Urothelium cell line (cell line): Measurements from ENCODE around the gene ARHGEF17.

Source experiments
- DNase-seq: peaks from one replicate; pipeline ENCODE4 v3.0.0; 2011; ENCODE audit warnings: low spot score, mixed read lengths
- FAIRE-seq: peaks from 2 replicates; lab custom pipeline; 2011; peaks lifted over from hg19 to GRCh38; lab: Jason Lieb, UNC

ARHGEF17 gene

DNA sequence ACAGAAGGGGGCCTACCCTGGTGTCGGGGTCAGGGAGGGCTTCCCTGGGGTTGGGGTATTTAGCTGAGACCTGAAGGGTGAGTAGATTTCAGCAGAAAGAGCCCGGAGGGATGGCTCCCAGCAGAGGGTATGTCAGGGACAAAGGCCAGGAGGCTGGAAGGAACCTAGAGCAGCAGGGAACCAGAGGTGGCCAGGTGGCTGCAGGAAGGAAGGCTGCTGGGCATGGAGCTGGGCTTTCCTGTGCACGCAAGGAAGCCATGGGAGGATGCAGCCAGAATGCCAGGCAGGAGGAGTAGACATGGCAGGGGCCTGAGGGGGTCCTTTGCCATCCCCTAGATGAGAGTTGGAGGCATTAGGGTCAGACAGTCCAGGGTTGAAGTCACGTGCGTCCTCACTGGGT lies 40.8 kb downstream of the ARHGEF17 start:
- FAIRE-seq (no peak), DNase-seq (no peak)

DNA sequence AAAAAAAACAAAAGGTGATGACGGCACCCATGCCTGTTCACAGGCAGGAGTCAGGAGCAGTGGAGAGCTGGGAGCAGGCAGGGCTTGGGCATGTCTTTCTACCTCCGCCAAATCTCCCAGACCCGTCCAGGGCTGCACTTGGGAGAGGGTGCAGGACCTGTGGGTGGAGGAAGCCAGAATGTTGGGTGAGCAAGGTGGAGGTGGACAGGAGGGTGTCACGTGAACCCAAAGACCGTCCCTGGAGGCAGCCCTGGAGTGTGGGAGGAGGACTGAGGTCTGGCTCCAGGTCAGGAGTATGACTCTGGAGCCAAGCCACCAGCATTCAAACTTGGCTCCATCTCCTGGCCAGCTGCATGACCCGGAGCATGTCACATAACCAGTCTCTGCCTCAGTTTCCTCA lies 41.6 kb downstream of the ARHGEF17 start:
- DNase-seq: no peak
- FAIRE-seq: no peak

DNA sequence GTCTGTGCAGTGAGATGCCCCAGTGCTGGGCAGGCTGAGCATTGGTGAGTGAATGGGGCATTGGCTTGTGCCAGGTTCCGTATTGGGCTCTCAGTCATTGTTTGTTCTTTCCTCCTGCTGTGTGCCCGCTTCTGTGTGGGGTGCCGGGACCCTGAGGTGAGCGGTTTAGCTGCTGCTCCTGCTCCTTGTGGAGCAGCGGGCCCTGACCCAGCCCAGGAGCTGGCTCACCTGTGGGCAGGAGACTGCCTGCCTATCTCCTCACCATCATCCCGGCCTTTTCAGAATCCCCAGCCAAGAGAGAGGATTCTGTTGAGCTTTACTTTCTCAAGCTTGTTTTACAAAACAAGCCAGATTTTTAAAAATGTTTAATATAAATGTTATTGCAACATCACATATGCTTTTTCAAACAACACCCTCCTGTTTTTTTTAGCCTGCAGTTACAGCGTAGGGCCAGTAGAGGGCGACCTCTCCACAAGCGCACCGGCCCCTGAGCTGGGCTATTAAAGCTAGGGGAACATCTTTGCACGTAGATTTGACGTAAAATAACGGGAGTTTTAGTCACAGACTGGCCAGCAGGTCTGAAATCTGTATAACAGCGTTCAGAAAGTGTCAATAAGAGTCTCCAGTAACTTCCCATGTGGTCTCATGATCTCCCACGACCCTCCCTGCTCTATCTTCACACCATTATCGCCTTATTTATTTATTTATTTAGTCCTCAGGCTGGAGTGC lies 43.0 kb downstream of the ARHGEF17 start:
- FAIRE-seq: no peak

DNA sequence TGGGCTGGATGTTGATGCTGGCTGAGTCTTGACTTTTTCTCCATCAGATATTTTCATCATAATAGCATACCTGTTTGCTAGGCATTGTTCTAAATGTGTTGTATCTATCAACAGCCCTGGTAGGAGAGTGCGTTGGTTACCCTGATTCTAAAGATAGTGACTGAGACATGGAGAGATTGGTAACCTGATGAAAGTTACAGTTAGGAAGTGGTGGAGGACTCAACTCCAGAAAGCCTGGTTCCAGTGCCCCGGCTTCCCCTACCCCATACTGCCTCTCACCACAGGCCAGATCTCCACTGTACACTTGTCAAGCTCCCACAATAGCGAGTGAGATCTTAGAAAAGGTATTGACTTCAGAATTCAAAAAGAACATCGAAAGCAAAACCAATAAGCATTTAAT lies 45.3 kb downstream of the ARHGEF17 start:
- FAIRE-seq (no peak), DNase-seq (no peak)

More for the DNA sequence above, 43.0 kb downstream of the ARHGEF17 start:
- DNase-seq: peak; percentile 77

DNA sequence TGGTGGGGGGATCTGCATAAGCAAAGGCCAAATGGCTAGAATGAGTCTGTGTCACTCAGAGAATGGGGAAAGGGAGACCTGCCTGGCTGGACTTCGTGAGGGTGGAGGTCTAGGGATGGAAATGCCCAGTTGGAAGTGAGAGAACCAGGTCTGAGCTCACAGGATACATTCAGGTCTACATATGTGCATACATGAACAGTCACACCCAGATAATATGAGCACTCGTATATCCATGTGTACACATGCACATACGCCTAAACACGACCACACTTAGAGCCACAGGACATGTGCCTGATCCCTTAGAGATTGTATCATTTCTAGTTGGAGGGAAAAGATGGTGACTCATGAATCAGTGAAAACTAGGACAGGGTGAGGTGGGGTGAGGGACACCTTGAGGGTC lies 47.0 kb downstream of the ARHGEF17 start:
- FAIRE-seq (no peak), DNase-seq (no peak)

DNA sequence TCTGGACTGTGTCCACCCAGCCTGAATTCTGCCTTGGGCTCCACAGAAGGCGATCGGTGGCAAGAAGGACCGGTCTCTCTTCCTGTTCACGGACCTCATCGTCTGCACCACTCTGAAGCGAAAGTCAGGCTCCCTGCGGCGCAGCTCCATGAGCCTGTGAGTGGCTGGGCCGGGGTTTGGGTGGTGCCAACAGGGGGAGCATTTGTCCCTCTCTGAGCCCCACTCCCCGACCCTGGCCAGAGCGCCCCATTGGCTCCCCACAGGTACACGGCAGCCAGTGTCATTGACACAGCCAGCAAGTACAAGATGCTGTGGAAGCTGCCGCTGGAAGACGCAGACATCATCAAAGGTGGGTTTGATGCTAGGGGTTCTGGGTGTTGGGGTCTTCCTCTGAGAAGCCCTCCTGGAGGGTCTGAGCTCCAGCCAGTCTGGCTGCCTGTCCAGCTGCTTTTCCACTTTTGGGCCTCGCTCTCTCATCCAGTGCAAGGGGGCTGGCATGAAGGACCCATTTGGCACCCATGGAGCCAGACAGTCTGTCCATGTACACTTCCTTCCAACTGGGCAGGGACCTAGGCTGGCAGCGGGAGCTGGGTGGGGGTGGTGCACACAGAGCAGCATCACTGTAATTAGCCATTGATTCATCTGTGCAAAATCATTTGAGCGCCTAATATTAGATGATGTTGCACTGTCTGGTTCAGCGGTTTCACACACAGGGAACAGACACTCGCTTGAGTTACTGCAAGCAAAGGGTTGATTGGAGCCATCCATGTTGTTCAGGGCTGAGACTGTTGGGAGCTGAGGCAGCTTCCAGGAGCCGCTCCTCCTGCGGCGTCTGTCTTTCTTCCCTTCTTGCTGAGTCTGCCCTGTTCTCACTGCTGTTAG lies 49.1 kb downstream of the ARHGEF17 start:
- DNase-seq (no peak), FAIRE-seq (no peak)

DNA sequence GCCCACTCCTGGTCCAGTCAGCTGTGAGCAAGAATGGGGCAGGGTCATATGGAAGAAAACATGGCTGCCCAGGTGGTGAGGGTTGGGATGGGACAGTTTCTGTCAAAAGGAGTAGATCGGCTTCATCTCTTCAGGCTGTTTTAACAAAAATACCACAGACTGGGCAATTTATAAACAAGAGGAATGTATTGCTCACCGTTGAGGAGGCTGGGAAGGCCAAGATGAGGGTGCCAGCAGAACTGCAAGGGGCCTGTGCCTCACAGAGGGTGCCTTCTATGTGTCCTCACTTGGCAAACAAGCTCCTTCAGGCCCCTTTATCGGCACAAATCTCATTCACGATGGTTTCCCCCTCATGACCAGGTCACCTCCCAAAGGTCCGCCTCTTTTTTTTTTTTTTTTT lies 50.0 kb downstream of the ARHGEF17 start:
- FAIRE-seq: no peak
- DNase-seq: no peak

DNA sequence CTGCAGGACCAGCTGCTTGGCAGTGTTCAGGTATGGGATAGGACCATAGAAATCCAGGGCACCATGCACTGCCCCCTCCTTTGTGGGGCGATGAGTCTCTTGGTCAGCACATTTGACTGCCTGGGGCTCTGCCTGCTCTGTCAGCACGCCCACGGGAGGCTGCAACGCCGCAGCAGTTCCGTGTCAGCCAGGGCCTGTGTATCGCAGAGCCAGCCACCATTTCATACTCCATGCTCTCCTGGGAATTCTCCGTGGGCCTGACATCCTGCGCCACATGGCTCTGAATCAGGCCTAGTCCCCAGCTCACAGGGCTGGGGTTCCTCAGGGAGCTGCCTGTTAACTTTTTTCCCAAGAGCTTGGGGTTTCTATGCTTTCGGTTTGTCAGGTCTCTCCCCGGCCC lies 51.3 kb downstream of the ARHGEF17 start:
- FAIRE-seq: no peak
- no peak for DNase-seq

DNA sequence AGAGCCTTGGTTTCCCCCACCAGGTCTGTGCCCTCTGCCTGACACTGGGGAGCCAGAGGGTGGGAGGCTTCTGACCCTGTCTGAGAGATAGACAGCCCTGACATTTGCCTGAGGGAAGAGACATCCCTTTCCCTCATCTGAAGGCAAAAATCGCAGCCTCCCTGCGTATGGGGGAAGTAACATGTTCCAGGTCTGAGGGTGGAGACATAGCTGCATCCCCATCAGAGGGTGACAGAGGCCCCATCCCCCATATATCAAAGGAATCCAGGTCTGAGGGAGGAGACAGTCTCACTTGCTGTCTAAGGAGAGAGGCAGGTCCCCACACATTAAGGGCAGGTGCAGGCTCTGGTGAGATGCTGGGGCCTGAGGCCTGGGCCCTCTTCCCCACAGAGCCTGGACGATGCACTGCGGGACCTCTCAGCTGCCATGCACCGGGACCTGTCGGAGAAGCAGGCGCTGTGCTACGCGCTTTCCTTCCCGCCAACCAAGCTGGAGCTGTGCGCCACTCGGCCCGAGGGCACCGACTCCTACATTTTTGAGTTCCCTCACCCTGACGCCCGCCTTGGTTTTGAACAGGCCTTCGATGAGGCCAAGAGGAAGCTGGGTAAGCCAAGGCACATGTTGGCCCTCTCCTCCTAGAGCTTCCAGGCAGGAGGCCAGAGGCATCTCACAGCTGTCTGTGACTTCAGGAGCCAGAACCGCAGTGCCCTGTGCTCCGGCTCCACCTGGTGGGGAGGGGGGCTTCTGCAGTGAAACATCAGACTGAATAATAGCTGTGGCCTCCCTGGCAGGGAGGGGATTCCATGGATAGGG lies 52.1 kb downstream of the ARHGEF17 start:
- peak; percentile 57 for DNase-seq
- no peak for FAIRE-seq

DNA sequence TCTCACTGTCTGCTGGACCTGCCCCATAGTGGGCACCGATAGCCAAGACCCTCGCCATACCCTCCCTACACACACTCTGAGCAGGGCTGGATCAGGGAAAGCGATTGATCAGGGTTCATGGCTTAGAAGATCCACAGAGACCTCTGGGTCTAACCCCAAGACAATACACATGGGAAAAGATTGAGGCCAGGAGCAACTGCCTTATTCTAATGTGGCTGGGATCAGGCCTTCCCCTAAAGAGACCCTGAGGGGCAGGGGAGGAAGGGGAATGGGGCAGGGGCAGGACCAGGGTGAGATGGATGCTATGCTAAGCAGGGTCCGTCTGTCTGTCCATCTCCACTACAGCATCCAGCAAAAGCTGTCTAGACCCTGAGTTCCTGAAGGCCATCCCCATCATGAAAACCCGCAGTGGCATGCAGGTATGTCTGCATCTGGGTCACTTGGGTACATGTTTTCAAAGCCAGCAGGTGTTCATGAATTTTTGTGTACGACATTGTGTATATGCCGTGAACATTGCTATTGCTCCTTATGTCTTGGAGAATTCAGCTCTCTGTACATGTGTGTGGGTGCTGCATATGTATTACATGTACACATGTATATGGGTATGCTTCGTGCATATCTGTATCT lies 52.8 kb downstream of the ARHGEF17 start:
- no peak for FAIRE-seq
- DNase-seq: no peak

DNA sequence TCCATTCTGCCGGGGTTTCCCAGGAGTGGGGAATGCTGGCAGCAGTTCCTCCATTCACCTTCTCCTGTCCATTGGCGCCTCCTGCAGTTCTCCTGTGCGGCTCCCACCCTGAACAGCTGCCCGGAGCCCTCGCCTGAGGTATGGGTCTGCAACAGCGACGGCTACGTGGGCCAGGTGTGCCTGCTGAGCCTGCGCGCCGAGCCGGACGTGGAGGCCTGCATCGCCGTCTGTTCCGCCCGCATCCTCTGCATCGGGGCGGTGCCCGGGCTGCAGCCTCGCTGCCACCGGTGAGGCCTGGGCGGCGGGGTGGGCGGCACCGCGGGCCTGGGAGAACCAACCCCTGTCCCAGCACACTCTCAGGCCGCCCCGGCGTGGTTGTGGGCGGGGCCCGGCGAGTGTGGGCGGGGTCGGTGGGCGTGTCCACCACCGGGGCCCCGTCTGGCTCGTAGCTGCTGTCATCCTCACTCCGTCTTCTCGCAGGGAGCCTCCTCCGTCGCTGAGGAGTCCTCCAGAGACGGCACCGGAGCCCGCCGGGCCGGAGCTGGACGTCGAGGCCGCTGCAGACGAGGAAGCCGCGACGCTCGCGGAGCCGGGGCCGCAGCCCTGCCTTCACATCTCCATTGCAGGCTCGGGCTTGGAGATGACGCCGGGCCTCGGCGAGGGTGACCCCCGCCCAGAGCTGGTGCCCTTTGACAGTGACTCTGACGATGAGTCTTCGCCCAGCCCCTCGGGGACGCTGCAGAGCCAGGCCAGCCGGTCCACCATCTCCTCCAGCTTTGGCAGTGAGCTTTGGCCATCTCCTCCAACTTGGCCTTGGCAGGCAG lies 54.1 kb downstream of the ARHGEF17 start:
- FAIRE-seq (no peak), DNase-seq (no peak)

DNA sequence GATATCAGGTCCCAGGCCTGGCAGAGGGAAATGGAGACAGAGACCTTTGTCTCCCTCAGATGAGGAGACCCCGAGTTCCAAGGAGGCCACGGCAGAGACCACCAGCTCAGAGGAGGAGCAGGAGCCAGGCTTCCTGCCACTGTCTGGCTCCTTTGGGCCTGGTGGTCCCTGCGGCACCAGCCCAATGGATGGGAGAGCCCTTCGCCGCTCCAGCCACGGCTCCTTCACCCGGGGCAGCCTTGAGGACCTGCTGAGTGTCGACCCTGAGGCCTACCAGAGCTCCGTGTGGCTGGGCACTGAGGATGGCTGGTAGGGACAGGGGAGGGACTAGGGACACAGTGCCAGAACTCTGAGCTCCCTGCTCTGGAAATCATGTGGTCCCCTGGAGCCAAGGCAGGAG lies 55.1 kb downstream of the ARHGEF17 start:
- FAIRE-seq: no peak

DNA sequence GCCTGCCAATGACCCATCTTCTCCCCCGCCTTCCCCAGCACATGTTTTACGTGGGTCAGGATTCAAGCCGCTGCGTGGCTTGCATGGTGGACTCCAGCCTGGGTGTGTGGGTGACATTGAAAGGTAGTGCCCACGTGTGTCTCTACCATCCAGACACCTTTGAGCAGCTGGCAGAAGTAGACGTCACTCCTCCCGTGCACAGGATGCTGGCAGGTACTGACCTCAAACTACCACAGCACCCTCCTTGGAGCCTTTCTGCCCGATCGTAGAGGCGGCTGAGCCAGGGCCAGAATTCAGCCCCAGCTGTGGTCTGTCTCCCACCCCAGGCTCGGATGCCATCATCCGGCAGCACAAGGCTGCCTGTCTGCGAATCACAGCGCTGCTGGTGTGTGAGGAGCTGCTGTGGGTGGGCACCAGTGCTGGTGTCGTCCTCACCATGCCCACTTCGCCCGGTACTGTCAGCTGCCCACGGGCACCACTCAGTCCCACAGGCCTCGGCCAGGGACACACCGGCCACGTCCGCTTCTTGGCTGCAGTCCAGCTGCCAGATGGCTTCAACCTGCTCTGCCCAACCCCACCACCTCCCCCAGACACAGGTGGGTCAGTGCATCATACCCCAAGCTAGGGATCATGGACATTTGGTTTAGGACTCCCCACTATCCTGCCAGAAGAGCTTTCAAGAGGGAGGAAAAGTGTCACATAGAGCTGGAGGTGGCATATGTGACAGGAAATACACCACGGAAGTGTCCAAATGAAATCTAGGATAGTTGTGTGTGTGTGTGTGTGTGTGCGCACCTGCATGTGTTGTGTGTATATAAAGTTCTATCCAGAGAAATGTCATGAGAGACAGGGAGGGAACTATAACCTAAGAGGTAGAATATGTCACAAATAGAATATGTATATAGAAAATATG lies 57.5 kb downstream of the ARHGEF17 start:
- FAIRE-seq (no peak), DNase-seq (no peak)

More for the DNA sequence above, 55.1 kb downstream of the ARHGEF17 start:
- no peak for DNase-seq

DNA sequence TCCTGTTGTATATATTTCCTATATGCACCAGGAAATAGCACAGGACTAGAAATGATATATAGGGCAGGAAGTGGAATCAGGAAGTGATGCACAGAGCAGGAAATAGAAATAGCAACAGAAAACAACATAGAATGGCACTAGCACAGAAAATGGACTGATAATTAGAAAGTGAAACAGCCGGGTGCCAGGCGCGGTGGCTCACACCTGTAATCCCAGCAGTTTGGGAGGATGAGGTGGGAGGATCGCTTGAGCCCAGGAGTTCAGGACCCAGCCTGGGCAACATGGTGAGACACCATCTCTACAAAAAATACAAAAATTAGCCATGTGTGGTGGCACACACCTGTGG lies 58.2 kb downstream of the ARHGEF17 start:
- no peak for FAIRE-seq

DNA sequence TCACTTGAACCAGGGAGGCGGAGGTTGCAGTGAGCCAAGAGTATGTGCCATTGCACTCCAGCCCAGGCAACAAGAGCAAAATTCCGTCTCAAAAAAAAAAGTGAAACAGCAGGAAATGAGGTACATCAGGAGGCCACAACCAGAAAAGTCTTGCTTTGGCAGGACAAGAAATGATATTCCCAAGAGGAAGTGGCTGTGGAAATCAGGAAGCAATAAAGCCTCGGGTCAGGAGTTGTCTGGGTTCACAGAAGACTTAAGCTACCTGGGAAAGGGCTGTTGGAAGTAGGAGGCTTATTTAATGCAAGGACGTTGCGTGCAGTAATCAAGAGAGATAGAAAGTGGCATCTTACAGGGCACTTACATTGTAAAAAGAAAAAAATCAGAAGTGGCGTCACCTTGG lies 58.9 kb downstream of the ARHGEF17 start:
- FAIRE-seq: no peak

More for the DNA sequence above, 58.2 kb downstream of the ARHGEF17 start:
- DNase-seq: no peak

DNA sequence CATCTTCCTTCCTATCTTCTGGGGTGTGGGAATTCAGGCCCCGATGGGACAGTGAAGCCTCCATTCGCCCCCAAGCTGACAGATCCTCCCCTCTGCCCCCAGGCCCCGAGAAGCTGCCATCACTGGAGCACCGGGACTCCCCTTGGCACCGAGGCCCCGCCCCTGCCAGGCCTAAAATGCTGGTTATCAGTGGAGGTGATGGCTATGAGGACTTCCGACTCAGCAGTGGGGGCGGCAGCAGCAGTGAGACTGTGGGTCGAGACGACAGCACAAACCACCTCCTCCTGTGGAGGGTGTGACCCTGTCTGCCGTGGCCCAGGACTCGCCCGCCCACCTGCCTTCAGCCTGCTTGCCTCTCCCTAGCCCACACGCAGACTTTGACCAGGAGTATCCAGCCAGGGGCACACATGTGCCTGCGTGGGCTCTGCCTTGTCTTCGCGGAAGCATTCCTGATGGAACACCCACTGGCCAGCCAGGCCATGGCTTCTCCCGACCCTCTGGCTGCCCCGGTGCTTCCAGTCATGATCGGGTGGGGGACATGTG lies 59.5 kb downstream of the ARHGEF17 start:
- DNase-seq (no peak), FAIRE-seq (no peak)

More for the DNA sequence above, 58.9 kb downstream of the ARHGEF17 start:
- DNase-seq: no peak

DNA sequence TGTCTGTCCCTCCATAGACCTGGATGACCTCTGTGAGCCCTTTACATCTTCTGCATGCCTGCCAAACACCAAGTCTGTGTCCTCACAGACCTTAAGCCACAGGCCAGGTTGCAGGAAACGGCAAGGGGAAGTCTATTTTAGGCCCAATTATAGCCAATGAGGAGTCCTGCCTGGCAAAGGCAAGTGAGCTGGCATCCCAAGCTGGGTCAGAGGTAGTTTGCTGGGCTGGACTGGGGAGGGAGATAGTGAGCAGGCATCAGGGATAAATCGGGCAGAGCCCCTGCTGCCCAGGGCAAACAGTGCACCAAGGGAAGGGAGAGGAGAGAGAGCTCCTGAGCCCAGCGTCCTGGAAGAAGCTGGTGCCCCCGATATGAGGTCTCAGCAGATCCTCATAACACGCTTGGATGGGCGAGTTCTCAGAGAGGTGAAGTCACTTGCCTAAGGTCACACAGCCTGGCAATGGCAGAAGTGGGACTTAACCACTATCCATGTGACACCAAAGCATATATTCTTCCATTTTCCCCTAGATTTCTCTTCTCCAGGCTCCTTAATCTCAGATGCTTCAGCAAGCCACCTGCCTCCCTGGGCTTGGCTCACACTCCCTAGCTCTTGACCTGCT lies 64.4 kb downstream of the ARHGEF17 start:
- FAIRE-seq (no peak), DNase-seq (peak; percentile 30)

DNA sequence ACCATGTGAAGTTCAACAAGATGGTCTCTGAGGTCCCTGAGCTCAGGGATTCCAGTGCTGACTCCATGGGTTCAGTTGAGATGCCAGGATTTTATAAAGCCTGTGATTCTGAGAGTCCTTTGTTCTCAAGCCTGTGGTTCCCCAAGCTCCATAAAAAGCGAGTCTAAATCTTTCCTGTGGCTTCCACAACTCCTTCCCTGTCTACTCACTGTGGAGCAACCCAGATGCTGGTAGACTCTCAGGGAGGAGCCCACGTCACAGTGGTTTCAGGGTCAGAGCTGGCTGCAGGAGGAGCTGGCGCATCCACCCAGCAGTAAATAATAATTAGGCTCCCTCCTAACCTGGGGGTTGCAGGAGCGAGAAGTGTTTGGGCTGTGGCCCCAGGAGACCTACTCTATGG lies 66.1 kb downstream of the ARHGEF17 start:
- DNase-seq: no peak

More for the DNA sequence above, 66.1 kb downstream of the ARHGEF17 start:
- FAIRE-seq: no peak
